Kidney (tissue), 14 donors: ENCODE results near the gene ARHGAP8. TPM values are rescaled to one million over a fixed set of nuclear protein-coding genes. Genes with fewer than 3 reads are reported as not detected.
"Not testable (repeated sequence)": the region's sequence is repeated elsewhere in the genome, so short reads cannot be mapped to it uniquely, and the experiment has no call there.

ENCODE experiments used
- DNase-seq, 5 donors: peaks; one replicate each; pipeline ENCODE4 v3.0.0-alpha.2; 2013 to 2020
- FAIRE-seq: peaks from 2 replicates; lab custom pipeline; 2012; peaks lifted over from hg19 to GRCh38; lab: Jason Lieb, UNC
- H3K27ac ChIP-seq, 2 donors: one replicate each; pipeline ENCODE4 v1.7.0; 2013; ENCODE audit warnings: low read depth in 2 of 2, low read length in 2 of 2, inconsistent platforms in 1 of 2
- H3K27me3 ChIP-seq: one replicate; pipeline ENCODE4 v1.7.1; 2013; ENCODE audit warnings: low read length, inconsistent platforms; ENCODE audit not compliant: control insufficient read depth, insufficient read depth
- H3K36me3 ChIP-seq, 3 donors: one replicate each; pipeline versions ENCODE4 v1.7.0 to v1.7.1; 2013; ENCODE audit warnings: low read length in 3 of 3, control low read depth in 1 of 3, inconsistent platforms in 1 of 3; ENCODE audit not compliant: insufficient read depth in 3 of 3, control insufficient read depth in 2 of 3
- H3K4me1 ChIP-seq, 3 donors: one replicate each; pipeline versions ENCODE4 v1.7.0 to v1.7.1; 2013; ENCODE audit warnings: low read length in 3 of 3, inconsistent platforms in 1 of 3, low read depth in 1 of 3; ENCODE audit not compliant: control insufficient read depth in 2 of 3, insufficient read depth in 2 of 3
- H3K4me3 ChIP-seq, 3 donors: one replicate each; pipeline versions ENCODE4 v1.7.0 to v1.8.1; 2013; ENCODE audit warnings: low read length in 3 of 3, control low read depth in 1 of 3, inconsistent platforms in 1 of 3
- H3K9ac ChIP-seq, 3 donors: one replicate each; pipeline versions ENCODE4 v1.7.0 to v1.7.1; 2013; ENCODE audit warnings: low read length in 3 of 3, control low read depth in 1 of 3, inconsistent platforms in 1 of 3
- H3K9me3 ChIP-seq, 3 donors: one replicate each; pipeline versions ENCODE4 v1.7.0 to v1.7.1; 2013; ENCODE audit warnings: low read length in 3 of 3, control low read depth in 1 of 3, inconsistent platforms in 1 of 3; ENCODE audit not compliant: control insufficient read depth in 2 of 3, insufficient read depth in 1 of 3
- CTCF ChIP-seq: IDR thresholded peaks from 3 replicates; pipeline ENCODE4 v1.5.1; 2012; ENCODE audit warnings: mild to moderate bottlenecking, moderate library complexity, borderline replicate concordance; ENCODE audit not compliant: insufficient read depth; ENCODE audit errors: extremely low read depth
- intact Hi-C: fragments of 100-400 bp; cut with DNase I; formaldehyde crosslinking; loops from one replicate; pipeline ENCODE4 v1.11.1; 2022
- polyA plus RNA-seq: library from polyadenylated mRNA; stranded (reverse); fragments of 350-450 nt; fragmentation: Illumina TruSeq; extraction: RNeasy Lipid Tissue Mini Kit (QIAGEN cat#74804); gene quantifications from one replicate; pipeline ENCODE4 v1.2.3, GENCODE V29; 2014; ENCODE audit warnings: low read depth, low replicate concordance; ENCODE audit not compliant: insufficient read depth
- total RNA-seq: library from RNA; stranded (reverse); fragmentation: NEBNext Ultra II Directional; extraction: Animal tissue kit (Norgen Biotek cat#: 25700); gene quantifications from one replicate; pipeline ENCODE4 v1.2.1, GENCODE V29; 2021
- donor health status: control.
- donor health status: control.
- donor health status: control.
- donor health status: control.
- donor health status: control.
- donor health status: DM: yes; HTN: yes; CAD: no.
- donor health status: Normal renal cell carcinoma (clear cell type).

ARHGAP8 gene
- total and polyA plus RNA-seq, 2 donors from 2014 or later, result 30.2 to 35.7 TPM

GRCh38 chr22:44737406-44738346, 14.7 kb upstream of the ARHGAP8 start:
- peak in 1 of 5 donors; percentile 16 for DNase-seq

GRCh38 chr22:44738347-44738715, 14.0 kb upstream of the ARHGAP8 start:
- Histone ChIP-seq H3K27me3 (no peaks in the 10 kb centered on the region), H3K9me3 (no peaks in the 10 kb centered on the region), H3K9ac (no peak overlapping the region), H3K36me3 (no peaks in the 10 kb centered on the region), H3K27ac (peak overlapping the region; percentile 41 to 71), H3K4me3 (no peak overlapping the region), H3K4me1 (peaks cover 0 to 15% (median 0%) of the 10 kb centered on the region in 3 donors)
- intact Hi-C loops, result no loop called here
- FAIRE-seq (no peak), DNase-seq (peak in 2 of 5 donors; percentile 34 to 88)
- TF ChIP-seq CTCF, result no peak

More at GRCh38 chr22:44737406-44738346, 14.7 kb upstream of the ARHGAP8 start:
- peaks cover under 1 to 2% (median under 1%) of the 10 kb centered on the region in 3 donors for H3K36me3 ChIP-seq
- H3K27me3 ChIP-seq, result no peaks in the 10 kb centered on the region
- H3K9me3 ChIP-seq, result no peaks in the 10 kb centered on the region
- FAIRE-seq, result no peak
- peak overlapping the region; percentile 41 to 71 for H3K27ac ChIP-seq
- H3K9ac ChIP-seq, result no peak overlapping the region
- intact Hi-C loops, result no loop called here
- H3K4me3 ChIP-seq, result no peak overlapping the region
- TF ChIP-seq CTCF, result no peak
- H3K4me1 ChIP-seq, result peaks cover 0 to 12% (median 0%) of the 10 kb centered on the region in 3 donors

GRCh38 chr22:44739024-44739423, 13.4 kb upstream of the ARHGAP8 start:
- Histone ChIP-seq H3K27ac (peak overlapping the region in 1 of 2 donors; percentile 58), H3K9me3 (no peaks in the 10 kb centered on the region), H3K36me3 (no peaks in the 10 kb centered on the region), H3K9ac (no peak overlapping the region), H3K27me3 (no peaks in the 10 kb centered on the region), H3K4me1 (peaks cover 0 to 15% (median 0%) of the 10 kb centered on the region in 3 donors), H3K4me3 (no peak overlapping the region)
- intact Hi-C loops, result no loop called here
- no peak for TF ChIP-seq CTCF
- DNase-seq (no peak), FAIRE-seq (no peak)

- H3K9ac ChIP-seq, H3K27me3 ChIP-seq, intact Hi-C loops, FAIRE-seq, H3K27ac ChIP-seq, H3K9me3 ChIP-seq, H3K36me3 ChIP-seq, DNase-seq, H3K4me3 ChIP-seq: not testable (repeated sequence)
- H3K4me1 ChIP-seq, result peaks cover 0 to 18% (median 0%) of the 10 kb centered on the region in 3 donors
These were observed 12.7 kb upstream of the ARHGAP8 start for GRCh38 chr22:44739666-44740065.
